ENCODE measurements around the gene EPB42. TPM values are rescaled to one million over a fixed set of nuclear protein-coding genes. Genes with fewer than 3 reads are reported as not detected.

The EPB42 gene
- total and polyA plus RNA-seq, 9 donors = 0.43 to 2.5 (median 0.66) TPM; not detected in 6

- H3K4me3 ChIP-seq = no peak overlapping the region
- H3K4me1 ChIP-seq (ENCODE audit: insufficient read depth) = no peaks in the 10 kb centered on the region
- 83 to 85% (median 85%) methylated on average over 8 of the region's 8 CpGs for WGBS, 3 donors
- H3K27me3 ChIP-seq = no peaks in the 10 kb centered on the region
- H3K9me3 ChIP-seq = no peaks in the 10 kb centered on the region
- TF ChIP-seq POLR2A (IDR thresholded peaks at IDR 0.05) (no peak), EP300 (IDR thresholded peaks at IDR 0.05) (no peak), CTCF (IDR thresholded peaks at IDR 0.05) (no peak)
- DNase-seq = no peak
- intact Hi-C loops (cut with DNase I) = no loop called here
- no peaks in the 10 kb centered on the region for H3K36me3 ChIP-seq
- no peak overlapping the region for H3K27ac ChIP-seq
Observed at GRCh38 chr15:43251185-43251870, 30.5 kb upstream of the EPB42 start.

GRCh38 chr15:43250785-43251184, 30.0 kb upstream of the EPB42 start:
- no peaks in the 10 kb centered on the region for H3K27me3 ChIP-seq
- no peak overlapping the region for H3K27ac ChIP-seq
- H3K9me3 ChIP-seq = no peaks in the 10 kb centered on the region
- intact Hi-C loops (cut with DNase I) = no loop called here
- no peaks in the 10 kb centered on the region for H3K36me3 ChIP-seq
- DNase-seq = no peak
- TF ChIP-seq CTCF (IDR thresholded peaks at IDR 0.05) (no peak), EP300 (IDR thresholded peaks at IDR 0.05) (no peak), POLR2A (IDR thresholded peaks at IDR 0.05) (no peak)
- WGBS, 3 donors = 57 to 62% (median 60%) methylated on average over 2 of the region's 2 CpGs
- H3K4me1 ChIP-seq (ENCODE audit: insufficient read depth) = no peaks in the 10 kb centered on the region
- no peak overlapping the region for H3K4me3 ChIP-seq

- 60 to 65% (median 64%) methylated on average over 5 of the region's 5 CpGs for WGBS, 3 donors
- H3K9me3 ChIP-seq = no peaks in the 10 kb centered on the region
- TF ChIP-seq POLR2A (IDR thresholded peaks at IDR 0.05) = no peak
- TF ChIP-seq CTCF (IDR thresholded peaks at IDR 0.05) = no peak
- no peak for TF ChIP-seq EP300 (IDR thresholded peaks at IDR 0.05)
- H3K4me3 ChIP-seq = no peak overlapping the region
- no peak for DNase-seq
- H3K27ac ChIP-seq = no peak overlapping the region
- no peaks in the 10 kb centered on the region for H3K36me3 ChIP-seq
- intact Hi-C loops (cut with DNase I) = no loop called here
- no peaks in the 10 kb centered on the region for H3K4me1 ChIP-seq (ENCODE audit: insufficient read depth)
- no peaks in the 10 kb centered on the region for H3K27me3 ChIP-seq
Observed at GRCh38 chr15:43249699-43250203, 28.9 kb upstream of the EPB42 start.

GRCh38 chr15:43249236-43249635, 28.4 kb upstream of the EPB42 start:
- no peak for DNase-seq
- 71 to 77% (median 76%) methylated on average over 2 of the region's 2 CpGs for WGBS, 3 donors
- no peak overlapping the region for H3K4me3 ChIP-seq
- H3K27me3 ChIP-seq = no peaks in the 10 kb centered on the region
- TF ChIP-seq EP300 (IDR thresholded peaks at IDR 0.05) (no peak), POLR2A (IDR thresholded peaks at IDR 0.05) (no peak), CTCF (IDR thresholded peaks at IDR 0.05) (no peak)
- H3K36me3 ChIP-seq = no peaks in the 10 kb centered on the region
- intact Hi-C loops (cut with DNase I) = no loop called here
- H3K27ac ChIP-seq = no peak overlapping the region
- H3K4me1 ChIP-seq (ENCODE audit: insufficient read depth) = no peaks in the 10 kb centered on the region
- H3K9me3 ChIP-seq = no peaks in the 10 kb centered on the region
